Dermis microvascular lymphatic vessel endothelial cell (primary cell): ENCODE data around the gene POLR1D. TPM values are rescaled to one million over a fixed set of nuclear protein-coding genes. Genes with fewer than 3 reads are reported as not detected.
"Not testable (repeated sequence)": the region's sequence is repeated elsewhere in the genome, so short reads cannot be mapped to it uniquely, and the experiment has no call there.

Source experiments
- DNase-seq, 2 donors: peaks; one replicate each; pipeline versions ENCODE4 v3.0.0 to v3.0.0-alpha.2; 2010; ENCODE audit warnings: low read depth in 2 of 2
- total RNA-seq: library from RNA; depleted of rRNA; stranded (reverse); fragments of >200 nt; gene quantifications from 2 replicates; pipeline ENCODE4 v1.2.1, GENCODE V29; 2014

The POLR1D gene
- total RNA-seq, 1 donor from 2014 or later, result 86.3 TPM

GRCh38 chr13:27617881-27618321 lies 3.8 kb upstream of the POLR1D start:
- DNase-seq, result no peak

- no peak for DNase-seq
Observed at GRCh38 chr13:27619093-27619727, 2.5 kb upstream of the POLR1D start.

- DNase-seq, result peak in 1 of 2 donors; percentile 46
Observed at GRCh38 chr13:27619728-27620376, 1.8 kb upstream of the POLR1D start.

GRCh38 chr13:27620377-27621115 lies 1.1 kb upstream of the POLR1D start, which contains the start of gene LNX2:
Gene LNX2 (minus strand): TSS chr13:27620529. CDS start chr13:27581703, 38,826 bp downstream.
- DNase-seq, result peak; percentile 88 to 98

- DNase-seq, result no peak
Observed at GRCh38 chr13:27621116-27621365, 651 bp upstream of the POLR1D start.

- DNase-seq, result peak in 1 of 2 donors; percentile 41
Observed at GRCh38 chr13:27622102-27622820, 569 bp downstream of the POLR1D start.

GRCh38 chr13:27622881-27623280 lies 1.2 kb downstream of the POLR1D start:
- no peak for DNase-seq

- DNase-seq, result no peak
Observed at GRCh38 chr13:27624071-27624470, 2.4 kb downstream of the POLR1D start.

GRCh38 chr13:27625839-27626238 lies 4.1 kb downstream of the POLR1D start:
- DNase-seq, result no peak

GRCh38 chr13:27627380-27627779 lies 5.7 kb downstream of the POLR1D start:
- no peak for DNase-seq

- DNase-seq, result no peak
Observed at GRCh38 chr13:27628081-27628480, 6.4 kb downstream of the POLR1D start.

GRCh38 chr13:27628766-27629165 lies 7.1 kb downstream of the POLR1D start:
- not testable (repeated sequence) for DNase-seq

GRCh38 chr13:27631156-27631555 lies 9.5 kb downstream of the POLR1D start:
- no peak for DNase-seq

- no peak for DNase-seq
Observed at GRCh38 chr13:27631665-27632064, 10.0 kb downstream of the POLR1D start.

GRCh38 chr13:27632214-27632613 lies 10.5 kb downstream of the POLR1D start:
- peak in 1 of 2 donors; percentile 13 for DNase-seq

- no peak for DNase-seq
Observed at GRCh38 chr13:27632648-27633047, 11.0 kb downstream of the POLR1D start.

GRCh38 chr13:27634231-27634630 lies 12.5 kb downstream of the POLR1D start:
- no peak for DNase-seq

GRCh38 chr13:27634791-27635190 lies 13.1 kb downstream of the POLR1D start:
- DNase-seq, result no peak

GRCh38 chr13:27635266-27635665 lies 13.6 kb downstream of the POLR1D start:
- no peak for DNase-seq

GRCh38 chr13:27636589-27637288 lies 15.0 kb downstream of the POLR1D start:
- DNase-seq, result peak in 1 of 2 donors; percentile 43

- DNase-seq, result no peak
Observed at GRCh38 chr13:27637289-27637626, 15.6 kb downstream of the POLR1D start.

- no peak for DNase-seq
Observed at GRCh38 chr13:27638001-27638400, 16.3 kb downstream of the POLR1D start.
